Panc1 (cell line): ENCODE measurements around the gene STAT5A.

Experiments used
- CTCF ChIP-seq: fragments of 450-650 bp; IDR thresholded peaks from 2 replicates; pipeline ENCODE4 v1.5.1; 2017; ENCODE audit warnings: mild to moderate bottlenecking
- SIN3A ChIP-seq: IDR thresholded peaks from 2 replicates; pipeline ENCODE4 v1.6.1; 2012; ENCODE audit warnings: low read depth, mild to moderate bottlenecking, low read length, moderate library complexity, borderline replicate concordance; ENCODE audit not compliant: insufficient read depth
- TF ChIP-seq, protein P1 (sequence below), 2 experiments: IDR thresholded peaks; 2 replicates each; pipeline ENCODE4 v1.6.1; 2011 to 2012; ENCODE audit warnings: low read depth in 2 of 2, control low read depth in 1 of 2, low read length in 1 of 2, mild to moderate bottlenecking in 1 of 2, moderate library complexity in 1 of 2; ENCODE audit not compliant: insufficient read depth in 1 of 2

DNA sequence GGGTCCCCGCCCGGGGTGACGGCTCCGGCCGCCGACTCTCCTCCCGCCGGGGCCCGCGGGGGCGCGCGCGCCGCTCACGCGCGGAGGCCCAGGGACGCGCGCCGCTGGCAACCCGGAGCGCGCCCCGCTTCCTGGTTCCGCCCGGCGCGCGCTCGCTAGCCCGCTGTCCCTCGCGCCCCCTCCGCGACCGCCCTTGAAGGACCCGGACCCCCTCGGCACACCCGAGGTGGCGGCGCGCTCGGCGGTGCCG is 12.0 kb upstream of the STAT5A start, which contains the start of gene STAT5B:
- TF ChIP-seq CTCF (no peak), SIN3A (no peak)
- TF ChIP-seq, protein P1, sequence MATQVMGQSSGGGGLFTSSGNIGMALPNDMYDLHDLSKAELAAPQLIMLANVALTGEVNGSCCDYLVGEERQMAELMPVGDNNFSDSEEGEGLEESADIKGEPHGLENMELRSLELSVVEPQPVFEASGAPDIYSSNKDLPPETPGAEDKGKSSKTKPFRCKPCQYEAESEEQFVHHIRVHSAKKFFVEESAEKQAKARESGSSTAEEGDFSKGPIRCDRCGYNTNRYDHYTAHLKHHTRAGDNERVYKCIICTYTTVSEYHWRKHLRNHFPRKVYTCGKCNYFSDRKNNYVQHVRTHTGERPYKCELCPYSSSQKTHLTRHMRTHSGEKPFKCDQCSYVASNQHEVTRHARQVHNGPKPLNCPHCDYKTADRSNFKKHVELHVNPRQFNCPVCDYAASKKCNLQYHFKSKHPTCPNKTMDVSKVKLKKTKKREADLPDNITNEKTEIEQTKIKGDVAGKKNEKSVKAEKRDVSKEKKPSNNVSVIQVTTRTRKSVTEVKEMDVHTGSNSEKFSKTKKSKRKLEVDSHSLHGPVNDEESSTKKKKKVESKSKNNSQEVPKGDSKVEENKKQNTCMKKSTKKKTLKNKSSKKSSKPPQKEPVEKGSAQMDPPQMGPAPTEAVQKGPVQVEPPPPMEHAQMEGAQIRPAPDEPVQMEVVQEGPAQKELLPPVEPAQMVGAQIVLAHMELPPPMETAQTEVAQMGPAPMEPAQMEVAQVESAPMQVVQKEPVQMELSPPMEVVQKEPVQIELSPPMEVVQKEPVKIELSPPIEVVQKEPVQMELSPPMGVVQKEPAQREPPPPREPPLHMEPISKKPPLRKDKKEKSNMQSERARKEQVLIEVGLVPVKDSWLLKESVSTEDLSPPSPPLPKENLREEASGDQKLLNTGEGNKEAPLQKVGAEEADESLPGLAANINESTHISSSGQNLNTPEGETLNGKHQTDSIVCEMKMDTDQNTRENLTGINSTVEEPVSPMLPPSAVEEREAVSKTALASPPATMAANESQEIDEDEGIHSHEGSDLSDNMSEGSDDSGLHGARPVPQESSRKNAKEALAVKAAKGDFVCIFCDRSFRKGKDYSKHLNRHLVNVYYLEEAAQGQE (IDR thresholded peaks at IDR 0.05; ENCODE audit: insufficient read depth in 1 of 2, low read depth in 2 of 2, low read length in 1 of 2), result no peak
